Hepatocyte (in vitro differentiated cells): ENCODE results near the gene RASGRP2.

Experiments
- EZH2phosphoT487 ChIP-seq: fragments of 200-600 bp; sonication (generic); IDR thresholded peaks from one replicate; pipeline ENCODE4 v1.6.1; 2018; ENCODE audit warnings: antibody characterized with exemption, mild to moderate bottlenecking, low read depth, moderate library complexity; ENCODE audit not compliant: unreplicated experiment, severe bottlenecking
- TF ChIP-seq, protein P1 (sequence below): fragments of 200-600 bp; sonication (generic); IDR thresholded peaks from 2 replicates; pipeline ENCODE4 v1.5.1; 2016; ENCODE audit warnings: antibody characterized with exemption, mild to moderate bottlenecking; ENCODE audit not compliant: poor library complexity

GRCh38 chr11:64718084-64718779 is 25.7 kb downstream of the RASGRP2 start:
- TF ChIP-seq, protein P1, sequence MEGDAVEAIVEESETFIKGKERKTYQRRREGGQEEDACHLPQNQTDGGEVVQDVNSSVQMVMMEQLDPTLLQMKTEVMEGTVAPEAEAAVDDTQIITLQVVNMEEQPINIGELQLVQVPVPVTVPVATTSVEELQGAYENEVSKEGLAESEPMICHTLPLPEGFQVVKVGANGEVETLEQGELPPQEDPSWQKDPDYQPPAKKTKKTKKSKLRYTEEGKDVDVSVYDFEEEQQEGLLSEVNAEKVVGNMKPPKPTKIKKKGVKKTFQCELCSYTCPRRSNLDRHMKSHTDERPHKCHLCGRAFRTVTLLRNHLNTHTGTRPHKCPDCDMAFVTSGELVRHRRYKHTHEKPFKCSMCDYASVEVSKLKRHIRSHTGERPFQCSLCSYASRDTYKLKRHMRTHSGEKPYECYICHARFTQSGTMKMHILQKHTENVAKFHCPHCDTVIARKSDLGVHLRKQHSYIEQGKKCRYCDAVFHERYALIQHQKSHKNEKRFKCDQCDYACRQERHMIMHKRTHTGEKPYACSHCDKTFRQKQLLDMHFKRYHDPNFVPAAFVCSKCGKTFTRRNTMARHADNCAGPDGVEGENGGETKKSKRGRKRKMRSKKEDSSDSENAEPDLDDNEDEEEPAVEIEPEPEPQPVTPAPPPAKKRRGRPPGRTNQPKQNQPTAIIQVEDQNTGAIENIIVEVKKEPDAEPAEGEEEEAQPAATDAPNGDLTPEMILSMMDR, result no peak
- no peak for TF ChIP-seq EZH2phosphoT487
